ENCODE results near the gene ST6GAL1.

- TF ChIP-seq CTCF (IDR thresholded peaks at IDR 0.05; ENCODE audit: control extremely low read depth in 1 of 3, insufficient read depth in 1 of 3, low read depth in 1 of 3, low read length in 3 of 3) (no peak), FOSL1 (IDR thresholded peaks at IDR 0.05; ENCODE audit: insufficient read depth, low read depth, low read length) (no peak)
Observed at GRCh38 chr3:186902713-186903112, 27.6 kb upstream of the ST6GAL1 start.

Measured in H1 (cell line).